Measurements from ENCODE around the gene NTN5. TPM values are rescaled to one million over a fixed set of nuclear protein-coding genes. Genes with fewer than 3 reads are reported as not detected.

The NTN5 gene
- total RNA-seq, 1 experiment from 2014 or later: 0.55 TPM

GRCh38 chr19:48648134-48648533 is 24.7 kb downstream of the NTN5 start:
- Histone ChIP-seq H2BK5ac (ENCODE audit: insufficient read length, low read length) (no peak overlapping the region), H4K5ac (ENCODE audit: insufficient read length, low read depth, low read length) (no peak overlapping the region), H3K79me2 (ENCODE audit: insufficient read depth, low read length) (no peaks in the 10 kb centered on the region), H2AFZ (ENCODE audit: low read length) (no peak overlapping the region), H3K14ac (ENCODE audit: insufficient read depth, low read length) (no peak overlapping the region), H3T11ph (ENCODE audit: low read length) (no peak overlapping the region), H2BK15ac (ENCODE audit: low read depth, low read length) (no peak overlapping the region), H3K56ac (ENCODE audit: insufficient read length, low read depth, low read length) (no peak overlapping the region), H3K27ac (ENCODE audit: insufficient read length, low read depth, low read length) (no peak overlapping the region), H3K9ac (ENCODE audit: extremely low read depth, insufficient read length, low read length) (no peak overlapping the region), H3K4me1 (ENCODE audit: insufficient read depth, low read length) (no peaks in the 10 kb centered on the region), H3K9me3 (ENCODE audit: control insufficient read depth, low read depth, low read length) (no peaks in the 10 kb centered on the region), H3K23me2 (ENCODE audit: insufficient read length, low read depth, low read length, poor library complexity, severe bottlenecking) (peaks cover 16% of the 10 kb centered on the region), H3K79me1 (ENCODE audit: insufficient read depth, low read depth, low read length, poor library complexity, severe bottlenecking) (no peaks in the 10 kb centered on the region), H4K20me1 (ENCODE audit: control insufficient read depth, insufficient read depth, insufficient read length) (no peaks in the 10 kb centered on the region), H3K23ac (ENCODE audit: insufficient read length, low read depth, low read length) (no peak overlapping the region), H2AK5ac (ENCODE audit: insufficient read length, low read length) (no peak overlapping the region), H3K4me2 (ENCODE audit: insufficient read depth, insufficient read length, low read length) (no peak overlapping the region), H4K8ac (replicated peaks; ENCODE audit: insufficient read length, low read depth, low read length) (no peak overlapping the region), H2BK12ac (ENCODE audit: insufficient read length, low read depth, low read length) (no peak overlapping the region), H3K18ac (ENCODE audit: insufficient read length, low read depth, low read length) (no peak overlapping the region), H3K27me3 (ENCODE audit: insufficient read depth, low read length) (no peaks in the 10 kb centered on the region), H2BK20ac (ENCODE audit: low read depth, low read length, poor library complexity, severe bottlenecking) (no peak overlapping the region), H3K4ac (ENCODE audit: low read depth, low read length) (no peak overlapping the region), H2BK120ac (ENCODE audit: low read depth, low read length, poor library complexity, severe bottlenecking) (no peak overlapping the region), H4K91ac (ENCODE audit: insufficient read length, low read depth, low read length) (no peak overlapping the region)
- no peak for DNase-seq
- WGBS (ENCODE audit: extremely low coverage, insufficient read length, low lambda C conversion rate): no CpG with 5 or more reads among the region's 2 CpGs
- Mint-ChIP-seq H3K4me1 (peaks cover 18% of the 10 kb centered on the region in 2 experiments), H3K36me3 (ENCODE audit: insufficient read depth in 1 of 3, low read depth in 3 of 3) (peaks cover 0 to 5% (median 4%) of the 10 kb centered on the region in 3 experiments; a peak in 3 of 7 replicates), H3K4me3 (no peak overlapping the region), H3K9me3 (peaks cover 0 to 4% of the 10 kb centered on the region in 2 experiments; a peak in 2 of 5 replicates), H3K27me3 (ENCODE audit: low read depth) (peaks cover 3% of the 10 kb centered on the region), H3K27ac (no peak overlapping the region)
- no peak for TF ChIP-seq CTCF (conservative IDR thresholded peaks at IDR 0.05)
